GM18858 (cell line): Measurements from ENCODE around the gene SLC48A1.

ENCODE experiments used
- ATAC-seq: cut with Tn5 transposase; IDR thresholded peaks from one replicate; pipeline ENCODE4 v1.9.1; 2021; ENCODE audit not compliant: unreplicated experiment

SLC48A1 gene

GRCh38 chr12:47744005-47744651 lies 28.9 kb upstream of the SLC48A1 start:
- ATAC-seq = no peak

- no peak for ATAC-seq
Observed at GRCh38 chr12:47744778-47745436, 28.1 kb upstream of the SLC48A1 start.

GRCh38 chr12:47745485-47746041 lies 27.5 kb upstream of the SLC48A1 start:
- no peak for ATAC-seq

- ATAC-seq = no peak
Observed at GRCh38 chr12:47746073-47746472, 27.0 kb upstream of the SLC48A1 start.

- no peak for ATAC-seq
Observed at GRCh38 chr12:47746523-47746922, 26.5 kb upstream of the SLC48A1 start.

GRCh38 chr12:47747126-47747525 lies 25.9 kb upstream of the SLC48A1 start:
- ATAC-seq = peak; percentile 61

- no peak for ATAC-seq
Observed at GRCh38 chr12:47747596-47748506, 25.2 kb upstream of the SLC48A1 start.

GRCh38 chr12:47748507-47748828 lies 24.6 kb upstream of the SLC48A1 start:
- ATAC-seq = no peak

GRCh38 chr12:47748899-47749298 lies 24.1 kb upstream of the SLC48A1 start:
- ATAC-seq = no peak

GRCh38 chr12:47750229-47750798 lies 22.7 kb upstream of the SLC48A1 start:
- ATAC-seq = no peak

- no peak for ATAC-seq
Observed at GRCh38 chr12:47750916-47751470, 22.0 kb upstream of the SLC48A1 start.

GRCh38 chr12:47751561-47751960 lies 21.5 kb upstream of the SLC48A1 start:
- no peak for ATAC-seq

- no peak for ATAC-seq
Observed at GRCh38 chr12:47752121-47752520, 20.9 kb upstream of the SLC48A1 start.

GRCh38 chr12:47752552-47752951 lies 20.5 kb upstream of the SLC48A1 start:
- ATAC-seq = no peak

- ATAC-seq = no peak
Observed at GRCh38 chr12:47753021-47754001, 19.7 kb upstream of the SLC48A1 start.

- ATAC-seq = no peak
Observed at GRCh38 chr12:47754126-47754525, 18.9 kb upstream of the SLC48A1 start.

GRCh38 chr12:47754881-47755280 lies 18.2 kb upstream of the SLC48A1 start:
- peak; percentile 16 for ATAC-seq

GRCh38 chr12:47755655-47756562 lies 17.1 kb upstream of the SLC48A1 start:
- peak; percentile 60 for ATAC-seq

- ATAC-seq = no peak
Observed at GRCh38 chr12:47757364-47757839, 15.6 kb upstream of the SLC48A1 start.
